GM12874 (cell line): ENCODE data around the gene MND1.

Source experiments
- CTCF ChIP-seq: IDR thresholded peaks from 2 replicates; pipeline ENCODE4 v1.5.1; 2011; ENCODE audit warnings: low read depth, mild to moderate bottlenecking, control low read depth, low read length, moderate library complexity; ENCODE audit not compliant: insufficient read depth

Gene MND1

DNA sequence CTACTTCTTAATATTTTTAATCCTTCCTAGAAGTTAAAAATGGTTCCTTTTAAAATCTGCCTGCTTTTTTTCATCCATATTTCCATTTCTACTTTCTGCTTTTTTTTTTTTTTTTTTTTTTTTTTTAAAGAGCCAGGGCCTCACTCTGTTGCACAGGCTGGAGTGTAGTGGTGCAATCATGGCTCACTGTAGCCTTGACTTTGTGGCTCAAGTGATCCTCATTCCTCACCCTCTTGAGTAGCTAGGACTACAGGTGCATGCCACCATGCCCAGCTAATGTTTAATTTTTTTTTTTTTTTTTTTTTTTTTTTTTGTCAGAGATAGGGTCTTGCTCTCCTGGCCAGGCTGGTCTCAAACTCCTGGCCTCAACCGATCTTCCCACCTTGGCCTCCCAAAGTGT lies 39.7 kb downstream of the MND1 start:
- TF ChIP-seq CTCF, result no peak

DNA sequence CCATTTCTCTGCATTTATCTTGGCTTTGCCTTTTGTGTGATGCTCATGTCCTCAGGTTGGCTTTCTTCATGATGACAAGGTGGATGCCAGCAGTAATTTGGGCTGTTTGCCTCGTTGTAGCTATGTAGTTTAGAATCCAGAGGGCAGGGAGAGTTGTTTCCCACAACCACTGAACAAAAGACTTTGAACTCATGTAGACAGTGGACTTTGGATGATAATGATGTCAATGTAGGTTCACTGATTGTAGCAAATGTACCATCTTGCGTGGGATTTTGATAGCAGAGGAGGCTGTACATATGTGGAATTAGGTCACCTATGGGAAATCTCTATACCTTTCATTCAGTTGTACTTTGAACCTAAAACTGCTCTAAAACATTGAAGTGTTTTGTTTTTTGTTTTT lies 41.3 kb downstream of the MND1 start:
- TF ChIP-seq CTCF, result no peak

GRCh38 chr4:153387981-153388380 lies 43.5 kb downstream of the MND1 start:
- no peak for TF ChIP-seq CTCF

GRCh38 chr4:153393397-153393796 lies 48.9 kb downstream of the MND1 start:
- TF ChIP-seq CTCF, result no peak

DNA sequence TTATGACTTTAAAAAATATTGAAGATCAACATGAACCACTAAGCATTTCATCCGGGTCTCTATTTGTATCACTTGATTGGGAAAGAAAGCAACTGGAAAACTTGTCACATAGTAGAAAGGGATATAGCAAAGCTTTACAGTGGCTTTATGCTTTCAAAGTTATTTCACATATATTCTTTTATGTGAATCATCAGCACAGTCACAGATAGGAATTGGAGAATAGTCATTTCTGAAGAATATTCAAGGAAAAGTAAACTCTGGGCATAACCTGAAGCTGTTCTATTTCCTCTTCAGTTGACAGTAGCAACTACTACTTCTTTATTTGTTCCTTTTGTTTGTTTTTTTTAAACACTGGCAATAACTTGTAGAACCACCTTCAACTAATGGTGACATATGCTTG lies 50.5 kb downstream of the MND1 start:
- no peak for TF ChIP-seq CTCF

DNA sequence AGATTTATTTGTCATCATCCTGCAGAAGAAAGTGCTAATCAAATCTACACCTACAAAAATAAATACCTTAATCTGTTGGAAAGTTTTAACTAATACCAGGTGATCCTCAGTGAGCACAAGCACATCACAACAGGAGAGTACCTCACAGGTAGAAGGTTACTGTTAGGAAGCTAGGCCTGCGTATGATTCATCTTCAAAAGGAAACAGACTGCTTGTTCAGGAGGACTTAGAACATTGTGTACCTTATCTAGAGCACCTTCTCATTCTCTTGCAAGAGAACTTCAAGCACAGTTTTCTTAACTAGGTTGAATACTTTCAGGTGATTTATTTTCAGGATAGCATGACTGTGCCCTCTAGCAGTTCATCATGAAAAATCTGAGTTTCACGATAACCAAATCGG lies 54.2 kb downstream of the MND1 start:
- TF ChIP-seq CTCF, result no peak

DNA sequence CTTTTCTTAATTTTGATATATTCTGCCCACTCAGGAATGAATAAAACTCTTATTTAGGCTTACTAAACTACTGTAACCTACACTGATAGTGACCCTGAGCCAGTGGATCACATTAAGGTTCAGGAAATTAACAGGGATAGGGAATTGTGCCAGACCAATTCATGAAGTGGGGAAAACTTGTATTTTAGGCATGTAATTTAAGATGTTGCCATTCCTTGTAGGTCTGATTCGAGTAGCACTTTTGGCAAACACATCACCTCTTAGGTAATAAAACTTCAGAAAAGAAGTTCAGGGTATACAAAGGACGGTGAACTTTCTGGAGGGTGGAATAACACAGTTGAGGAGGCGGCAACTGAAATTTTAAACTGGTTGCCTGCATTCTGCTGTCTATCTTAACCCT lies 54.9 kb downstream of the MND1 start:
- no peak for TF ChIP-seq CTCF

- no peak for TF ChIP-seq CTCF
Observed at GRCh38 chr4:153401501-153401900, 57.0 kb downstream of the MND1 start.
